ENCODE results near the gene CHM.

The CHM gene

GRCh38 chrX:85905851-85906250 is 141.5 kb downstream of the CHM start:
- DNase-seq: no peak

GRCh38 chrX:85903692-85904471 is 143.5 kb downstream of the CHM start:
- no peak for DNase-seq

GRCh38 chrX:85897362-85898126 is 149.8 kb downstream of the CHM start:
- DNase-seq: no peak

GRCh38 chrX:85882601-85883000 is 164.8 kb downstream of the CHM start:
- DNase-seq: no peak

GRCh38 chrX:85870585-85870984 is 176.8 kb downstream of the CHM start:
- no peak for DNase-seq

GRCh38 chrX:85865324-85865723 is 182.0 kb downstream of the CHM start:
- DNase-seq: no peak

- DNase-seq: no peak
These were observed 187.9 kb downstream of the CHM start for GRCh38 chrX:85859426-85859825.

GRCh38 chrX:85851418-85851817 is 195.9 kb downstream of the CHM start:
- DNase-seq: peak in 1 of 2 donors; percentile 5

- no peak for DNase-seq
These were observed 210.5 kb downstream of the CHM start for GRCh38 chrX:85836868-85837267.

GRCh38 chrX:85828771-85829170 is 218.6 kb downstream of the CHM start:
- no peak for DNase-seq

- DNase-seq: no peak
These were observed 232.1 kb downstream of the CHM start for GRCh38 chrX:85815203-85815751.

Measured in stimulated activated CD4-positive, alpha-beta T cell treated with anti-CD3 and anti-CD28 coated beads, Interleukin-2, amount 100 ng/mL, for 24 hours (primary cell).